ENCODE data around the gene FXYD3. TPM values are rescaled to one million over a fixed set of nuclear protein-coding genes. Genes with fewer than 3 reads are reported as not detected.

Gene FXYD3
- polyA plus RNA-seq, 1 donor from 2014 or later: not detected

GRCh38 chr19:35144259-35144599 lies 28.6 kb downstream of the FXYD3 start:
- peak overlapping the region; percentile 68 for H3K27ac ChIP-seq (ENCODE audit: low read length)
- no peaks in the 10 kb centered on the region for H3K9me3 ChIP-seq (ENCODE audit: low read length)
- peak overlapping the region; percentile 93 for H3K4me3 ChIP-seq (ENCODE audit: low read length)
- peaks cover 6% of the 10 kb centered on the region for H3F3A ChIP-seq (ENCODE audit: insufficient read depth, low read length, poor library complexity, severe bottlenecking)
- no peaks in the 10 kb centered on the region for H3K36me3 ChIP-seq (ENCODE audit: insufficient read depth, low read length)
- peaks cover 18% of the 10 kb centered on the region for H3K27me3 ChIP-seq (ENCODE audit: insufficient read depth, low read depth, low read length)
- H3K9me2 ChIP-seq (ENCODE audit: insufficient read depth, low read length): no peaks in the 10 kb centered on the region
- H3K79me2 ChIP-seq (replicated peaks; ENCODE audit: insufficient read depth, low read length): no peaks in the 10 kb centered on the region
- peak overlapping the region; percentile 82 for H3K4me2 ChIP-seq (ENCODE audit: low read length)
- H2AFZ ChIP-seq (ENCODE audit: low read depth, low read length): no peak overlapping the region
- H3K9ac ChIP-seq (ENCODE audit: low read length): peak overlapping the region; percentile 81
- TF ChIP-seq, protein P1, sequence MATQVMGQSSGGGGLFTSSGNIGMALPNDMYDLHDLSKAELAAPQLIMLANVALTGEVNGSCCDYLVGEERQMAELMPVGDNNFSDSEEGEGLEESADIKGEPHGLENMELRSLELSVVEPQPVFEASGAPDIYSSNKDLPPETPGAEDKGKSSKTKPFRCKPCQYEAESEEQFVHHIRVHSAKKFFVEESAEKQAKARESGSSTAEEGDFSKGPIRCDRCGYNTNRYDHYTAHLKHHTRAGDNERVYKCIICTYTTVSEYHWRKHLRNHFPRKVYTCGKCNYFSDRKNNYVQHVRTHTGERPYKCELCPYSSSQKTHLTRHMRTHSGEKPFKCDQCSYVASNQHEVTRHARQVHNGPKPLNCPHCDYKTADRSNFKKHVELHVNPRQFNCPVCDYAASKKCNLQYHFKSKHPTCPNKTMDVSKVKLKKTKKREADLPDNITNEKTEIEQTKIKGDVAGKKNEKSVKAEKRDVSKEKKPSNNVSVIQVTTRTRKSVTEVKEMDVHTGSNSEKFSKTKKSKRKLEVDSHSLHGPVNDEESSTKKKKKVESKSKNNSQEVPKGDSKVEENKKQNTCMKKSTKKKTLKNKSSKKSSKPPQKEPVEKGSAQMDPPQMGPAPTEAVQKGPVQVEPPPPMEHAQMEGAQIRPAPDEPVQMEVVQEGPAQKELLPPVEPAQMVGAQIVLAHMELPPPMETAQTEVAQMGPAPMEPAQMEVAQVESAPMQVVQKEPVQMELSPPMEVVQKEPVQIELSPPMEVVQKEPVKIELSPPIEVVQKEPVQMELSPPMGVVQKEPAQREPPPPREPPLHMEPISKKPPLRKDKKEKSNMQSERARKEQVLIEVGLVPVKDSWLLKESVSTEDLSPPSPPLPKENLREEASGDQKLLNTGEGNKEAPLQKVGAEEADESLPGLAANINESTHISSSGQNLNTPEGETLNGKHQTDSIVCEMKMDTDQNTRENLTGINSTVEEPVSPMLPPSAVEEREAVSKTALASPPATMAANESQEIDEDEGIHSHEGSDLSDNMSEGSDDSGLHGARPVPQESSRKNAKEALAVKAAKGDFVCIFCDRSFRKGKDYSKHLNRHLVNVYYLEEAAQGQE (IDR thresholded peaks at IDR 0.05; ENCODE audit: borderline replicate concordance): no peak
- TF ChIP-seq EP300 (conservative IDR thresholded peaks at IDR 0.05; ENCODE audit: poor library complexity, severe bottlenecking): no peak
- no peak for TF ChIP-seq TAF1 (IDR thresholded peaks at IDR 0.05; ENCODE audit: low read depth)
- no peak for TF ChIP-seq EZH2 (IDR thresholded peaks at IDR 0.05; ENCODE audit: borderline replicate concordance, insufficient read depth, low read length, poor library complexity, severe bottlenecking)
- TF ChIP-seq RAD21 (conservative IDR thresholded peaks at IDR 0.05): no peak
- TF ChIP-seq, protein P2, sequence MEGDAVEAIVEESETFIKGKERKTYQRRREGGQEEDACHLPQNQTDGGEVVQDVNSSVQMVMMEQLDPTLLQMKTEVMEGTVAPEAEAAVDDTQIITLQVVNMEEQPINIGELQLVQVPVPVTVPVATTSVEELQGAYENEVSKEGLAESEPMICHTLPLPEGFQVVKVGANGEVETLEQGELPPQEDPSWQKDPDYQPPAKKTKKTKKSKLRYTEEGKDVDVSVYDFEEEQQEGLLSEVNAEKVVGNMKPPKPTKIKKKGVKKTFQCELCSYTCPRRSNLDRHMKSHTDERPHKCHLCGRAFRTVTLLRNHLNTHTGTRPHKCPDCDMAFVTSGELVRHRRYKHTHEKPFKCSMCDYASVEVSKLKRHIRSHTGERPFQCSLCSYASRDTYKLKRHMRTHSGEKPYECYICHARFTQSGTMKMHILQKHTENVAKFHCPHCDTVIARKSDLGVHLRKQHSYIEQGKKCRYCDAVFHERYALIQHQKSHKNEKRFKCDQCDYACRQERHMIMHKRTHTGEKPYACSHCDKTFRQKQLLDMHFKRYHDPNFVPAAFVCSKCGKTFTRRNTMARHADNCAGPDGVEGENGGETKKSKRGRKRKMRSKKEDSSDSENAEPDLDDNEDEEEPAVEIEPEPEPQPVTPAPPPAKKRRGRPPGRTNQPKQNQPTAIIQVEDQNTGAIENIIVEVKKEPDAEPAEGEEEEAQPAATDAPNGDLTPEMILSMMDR (IDR thresholded peaks at IDR 0.05; ENCODE audit: poor library complexity, severe bottlenecking): no peak
- TF ChIP-seq POLR2AphosphoS5 (IDR thresholded peaks at IDR 0.05): no peak
- no peak for TF ChIP-seq SMC3 (conservative IDR thresholded peaks at IDR 0.05; ENCODE audit: poor library complexity)
- TF ChIP-seq MXI1 (conservative IDR thresholded peaks at IDR 0.05; ENCODE audit: poor library complexity, severe bottlenecking): no peak
- H4K20me1 ChIP-seq (ENCODE audit: insufficient read depth): no peaks in the 10 kb centered on the region

GRCh38 chr19:35144600-35145436 lies 29.2 kb downstream of the FXYD3 start:
- Histone ChIP-seq H3K36me3 (ENCODE audit: insufficient read depth, low read length) (no peaks in the 10 kb centered on the region), H2AFZ (ENCODE audit: low read depth, low read length) (no peak overlapping the region), H3K9me2 (ENCODE audit: insufficient read depth, low read length) (no peaks in the 10 kb centered on the region), H3K9ac (ENCODE audit: low read length) (peak overlapping the region; percentile 81), H3K4me3 (ENCODE audit: low read length) (peak overlapping the region; percentile 93), H4K20me1 (ENCODE audit: insufficient read depth) (no peaks in the 10 kb centered on the region), H3K4me2 (ENCODE audit: low read length) (peak overlapping the region; percentile 82), H3K27ac (ENCODE audit: low read length) (peak overlapping the region; percentile 68), H3K9me3 (ENCODE audit: low read length) (no peaks in the 10 kb centered on the region), H3F3A (ENCODE audit: insufficient read depth, low read length, poor library complexity, severe bottlenecking) (peaks cover 6% of the 10 kb centered on the region), H3K79me2 (replicated peaks; ENCODE audit: insufficient read depth, low read length) (no peaks in the 10 kb centered on the region), H3K27me3 (ENCODE audit: insufficient read depth, low read depth, low read length) (peaks cover 18% of the 10 kb centered on the region)
- TF ChIP-seq SMC3 (conservative IDR thresholded peaks at IDR 0.05; ENCODE audit: poor library complexity): no peak
- TF ChIP-seq EZH2 (IDR thresholded peaks at IDR 0.05; ENCODE audit: borderline replicate concordance, insufficient read depth, low read length, poor library complexity, severe bottlenecking): no peak
- TF ChIP-seq TAF1 (IDR thresholded peaks at IDR 0.05; ENCODE audit: low read depth): no peak
- TF ChIP-seq, protein P2 (IDR thresholded peaks at IDR 0.05; ENCODE audit: poor library complexity, severe bottlenecking): no peak
- TF ChIP-seq EP300 (conservative IDR thresholded peaks at IDR 0.05; ENCODE audit: poor library complexity, severe bottlenecking): no peak
- TF ChIP-seq, protein P1 (IDR thresholded peaks at IDR 0.05; ENCODE audit: borderline replicate concordance): no peak
- no peak for TF ChIP-seq POLR2AphosphoS5 (IDR thresholded peaks at IDR 0.05)
- no peak for TF ChIP-seq MXI1 (conservative IDR thresholded peaks at IDR 0.05; ENCODE audit: poor library complexity, severe bottlenecking)
- no peak for TF ChIP-seq RAD21 (conservative IDR thresholded peaks at IDR 0.05)
